Esophagus (tissue), 2 donors: ENCODE data around the gene HAND1. TPM values are rescaled to one million over a fixed set of nuclear protein-coding genes. Genes with fewer than 3 reads are reported as not detected.

ENCODE experiments used
- H3K27ac ChIP-seq, 2 donors: one replicate each; pipeline ENCODE4 v1.5.1; 2013; ENCODE audit warnings: low read depth in 2 of 2, mild to moderate bottlenecking in 2 of 2, inconsistent platforms in 1 of 2, low read length in 1 of 2, moderate library complexity in 1 of 2
- H3K27me3 ChIP-seq, 2 donors: one replicate each; pipeline ENCODE4 v1.6.1; 2013; ENCODE audit warnings: low read length in 2 of 2, control low read depth in 1 of 2, mild to moderate bottlenecking in 1 of 2; ENCODE audit not compliant: insufficient read depth in 2 of 2, control insufficient read depth in 1 of 2
- H3K36me3 ChIP-seq, 2 donors: one replicate each; pipeline ENCODE4 v1.6.1; 2013; ENCODE audit warnings: low read length in 1 of 2; ENCODE audit not compliant: control insufficient read depth in 2 of 2, insufficient read depth in 2 of 2
- H3K4me1 ChIP-seq, 2 donors: one replicate each; pipeline ENCODE4 v1.6.1; 2013; ENCODE audit warnings: low read length in 1 of 2; ENCODE audit not compliant: control insufficient read depth in 2 of 2, insufficient read depth in 2 of 2
- H3K4me3 ChIP-seq, 2 donors: one replicate each; pipeline ENCODE4 v1.5.1; 2013; ENCODE audit warnings: low read length in 2 of 2, mild to moderate bottlenecking in 2 of 2, low read depth in 1 of 2, moderate library complexity in 1 of 2
- H3K9me3 ChIP-seq, 2 donors: one replicate each; pipeline ENCODE4 v1.6.1; 2013; ENCODE audit warnings: mild to moderate bottlenecking in 2 of 2, low read depth in 1 of 2, low read length in 1 of 2, moderate library complexity in 1 of 2; ENCODE audit not compliant: control insufficient read depth in 2 of 2, insufficient read depth in 1 of 2
- WGBS, 2 donors: extraction: QIAGEN DNeasy Blood & Tissue Kit; methylation state at CpG; one replicate each; pipeline ENCODE4 v1.1.7; 2013; 5-methylcytosine and 5-hydroxymethylcytosine counted together
- polyA plus RNA-seq, 2 donors: library from polyadenylated mRNA; stranded (reverse); fragments of 200-250 nt; gene quantifications; one replicate each; pipeline ENCODE4 v1.2.3, GENCODE V29; 2013
- donor health status: healthy with polysubstance abuse.
- donor health status: Bipolar disorder and iron deficiency.

Gene HAND1
- polyA plus RNA-seq, 2 donors, result not detected

GRCh38 chr5:154494036-154494435 is 16.0 kb upstream of the HAND1 start:
- Histone ChIP-seq H3K27ac (no peak overlapping the region), H3K4me3 (no peak overlapping the region), H3K27me3 (peaks cover 0 to 3% of the 10 kb centered on the region in 2 donors), H3K4me1 (no peaks in the 10 kb centered on the region), H3K9me3 (no peaks in the 10 kb centered on the region), H3K36me3 (no peaks in the 10 kb centered on the region)
- 55 to 71% methylated on average over 4 of the region's 4 CpGs for WGBS, 2 donors

- Histone ChIP-seq H3K4me3 (no peak overlapping the region), H3K36me3 (no peaks in the 10 kb centered on the region), H3K27ac (no peak overlapping the region), H3K9me3 (no peaks in the 10 kb centered on the region), H3K4me1 (no peaks in the 10 kb centered on the region), H3K27me3 (peaks cover 0 to 3% of the 10 kb centered on the region in 2 donors)
- WGBS, 2 donors, result 43 to 53% methylated on average over 26 to 29 of the region's 29 CpGs
Measured at GRCh38 chr5:154493274-154493673, 15.2 kb upstream of the HAND1 start.

GRCh38 chr5:154491941-154492340 is 13.9 kb upstream of the HAND1 start:
- Histone ChIP-seq H3K27ac (no peak overlapping the region), H3K4me1 (no peaks in the 10 kb centered on the region), H3K36me3 (no peaks in the 10 kb centered on the region), H3K4me3 (no peak overlapping the region), H3K27me3 (peaks cover 0 to 3% of the 10 kb centered on the region in 2 donors), H3K9me3 (no peaks in the 10 kb centered on the region)
- 49 to 54% methylated on average over 2 of the region's 2 CpGs for WGBS, 2 donors

- H3K27me3 ChIP-seq, result peaks cover 9 to 15% of the 10 kb centered on the region in 2 donors
- no peak overlapping the region for H3K27ac ChIP-seq
- no peaks in the 10 kb centered on the region for H3K4me1 ChIP-seq
- H3K9me3 ChIP-seq, result no peaks in the 10 kb centered on the region
- no peaks in the 10 kb centered on the region for H3K36me3 ChIP-seq
- WGBS, 2 donors, result 33% methylated on average over 2 of the region's 2 CpGs
- H3K4me3 ChIP-seq, result no peak overlapping the region
Measured at GRCh38 chr5:154487541-154487940, 9.5 kb upstream of the HAND1 start.

GRCh38 chr5:154486427-154486866 is 8.4 kb upstream of the HAND1 start:
- H3K4me3 ChIP-seq, result no peak overlapping the region
- WGBS, 2 donors, result 14% methylated on average over 4 of the region's 4 CpGs
- no peaks in the 10 kb centered on the region for H3K4me1 ChIP-seq
- no peaks in the 10 kb centered on the region for H3K9me3 ChIP-seq
- H3K27me3 ChIP-seq, result peaks cover 13 to 17% of the 10 kb centered on the region in 2 donors
- H3K27ac ChIP-seq, result no peak overlapping the region
- H3K36me3 ChIP-seq, result no peaks in the 10 kb centered on the region

GRCh38 chr5:154485850-154486426 is 7.9 kb upstream of the HAND1 start:
- Histone ChIP-seq H3K9me3 (no peaks in the 10 kb centered on the region), H3K27ac (no peak overlapping the region), H3K27me3 (peaks cover 13 to 21% of the 10 kb centered on the region in 2 donors), H3K4me3 (no peak overlapping the region), H3K36me3 (no peaks in the 10 kb centered on the region), H3K4me1 (no peaks in the 10 kb centered on the region)
- WGBS, 2 donors, result 17 to 19% methylated on average over 6 of the region's 6 CpGs

- H3K36me3 ChIP-seq, result no peaks in the 10 kb centered on the region
- no peak overlapping the region for H3K27ac ChIP-seq
- peaks cover 13 to 27% of the 10 kb centered on the region in 2 donors for H3K27me3 ChIP-seq
- no peaks in the 10 kb centered on the region for H3K9me3 ChIP-seq
- WGBS, 2 donors, result 6 to 10% methylated on average over 2 of the region's 2 CpGs
- no peak overlapping the region for H3K4me3 ChIP-seq
- no peaks in the 10 kb centered on the region for H3K4me1 ChIP-seq
Measured at GRCh38 chr5:154485096-154485491, 7.1 kb upstream of the HAND1 start.

GRCh38 chr5:154484393-154485095 is 6.5 kb upstream of the HAND1 start:
- no peaks in the 10 kb centered on the region for H3K4me1 ChIP-seq
- no peak overlapping the region for H3K27ac ChIP-seq
- H3K4me3 ChIP-seq, result no peak overlapping the region
- WGBS, 2 donors, result 10% methylated on average over 15 of the region's 15 CpGs
- peaks cover 11 to 30% of the 10 kb centered on the region in 2 donors for H3K27me3 ChIP-seq
- H3K9me3 ChIP-seq, result no peaks in the 10 kb centered on the region
- no peaks in the 10 kb centered on the region for H3K36me3 ChIP-seq

GRCh38 chr5:154483654-154484392 is 5.8 kb upstream of the HAND1 start:
- H3K4me3 ChIP-seq, result no peak overlapping the region
- H3K27ac ChIP-seq, result no peak overlapping the region
- peaks cover 2% of the 10 kb centered on the region in 2 donors for H3K4me1 ChIP-seq
- H3K9me3 ChIP-seq, result no peaks in the 10 kb centered on the region
- peaks cover 11 to 35% of the 10 kb centered on the region in 2 donors for H3K27me3 ChIP-seq
- no peaks in the 10 kb centered on the region for H3K36me3 ChIP-seq
- 12% methylated on average over 34 of the region's 34 CpGs for WGBS, 2 donors
